ENCODE measurements around the gene CCDC146. TPM values are rescaled to one million over a fixed set of nuclear protein-coding genes. Genes with fewer than 3 reads are reported as not detected.

Gene CCDC146
- total and polyA plus RNA-seq, 2 of the 13 experiments (the other 11 are each of a cell fraction or from before 2014, with no cell fraction given): 2.4 to 4.1 TPM

DNA sequence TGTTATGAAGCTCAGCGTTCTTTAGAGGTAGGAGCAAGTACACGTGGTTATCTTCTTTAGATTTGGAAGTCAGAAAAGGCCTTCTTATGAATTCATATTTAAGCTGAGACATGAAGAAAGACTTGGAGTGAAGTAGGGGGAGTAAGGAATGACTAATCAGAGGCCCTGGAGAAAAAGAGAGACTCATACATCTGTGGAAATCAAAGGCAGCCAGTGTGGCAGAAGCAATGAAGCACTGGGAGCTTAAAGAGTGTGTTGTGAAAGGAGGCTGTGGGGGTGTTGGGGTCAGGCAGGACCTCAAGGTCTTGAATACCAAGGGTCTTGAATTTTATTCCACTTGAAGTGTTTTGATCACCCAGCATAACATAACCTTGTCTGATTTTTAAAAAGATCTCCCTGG, 112.9 kb downstream of the CCDC146 start (continued):
- TF ChIP-seq, protein P1, sequence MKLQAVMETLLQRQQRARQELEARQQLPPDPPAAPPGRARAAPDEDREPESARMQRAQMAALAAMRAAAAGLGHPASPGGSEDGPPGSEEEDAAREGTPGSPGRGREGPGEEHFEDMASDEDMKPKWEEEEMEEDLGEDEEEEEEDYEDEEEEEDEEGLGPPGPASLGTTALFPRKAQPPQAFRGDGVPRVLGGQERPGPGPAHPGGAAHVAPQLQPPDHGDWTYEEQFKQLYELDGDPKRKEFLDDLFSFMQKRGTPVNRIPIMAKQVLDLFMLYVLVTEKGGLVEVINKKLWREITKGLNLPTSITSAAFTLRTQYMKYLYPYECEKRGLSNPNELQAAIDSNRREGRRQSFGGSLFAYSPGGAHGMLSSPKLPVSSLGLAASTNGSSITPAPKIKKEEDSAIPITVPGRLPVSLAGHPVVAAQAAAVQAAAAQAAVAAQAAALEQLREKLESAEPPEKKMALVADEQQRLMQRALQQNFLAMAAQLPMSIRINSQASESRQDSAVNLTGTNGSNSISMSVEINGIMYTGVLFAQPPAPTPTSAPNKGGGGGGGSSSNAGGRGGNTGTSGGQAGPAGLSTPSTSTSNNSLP (IDR thresholded peaks at IDR 0.05; ENCODE audit: low read depth, low read length): no peak
- TF ChIP-seq ATF7-NPFF (CRISPR knock-in tag; IDR thresholded peaks at IDR 0.05; ENCODE audit: low read depth): no peak

DNA sequence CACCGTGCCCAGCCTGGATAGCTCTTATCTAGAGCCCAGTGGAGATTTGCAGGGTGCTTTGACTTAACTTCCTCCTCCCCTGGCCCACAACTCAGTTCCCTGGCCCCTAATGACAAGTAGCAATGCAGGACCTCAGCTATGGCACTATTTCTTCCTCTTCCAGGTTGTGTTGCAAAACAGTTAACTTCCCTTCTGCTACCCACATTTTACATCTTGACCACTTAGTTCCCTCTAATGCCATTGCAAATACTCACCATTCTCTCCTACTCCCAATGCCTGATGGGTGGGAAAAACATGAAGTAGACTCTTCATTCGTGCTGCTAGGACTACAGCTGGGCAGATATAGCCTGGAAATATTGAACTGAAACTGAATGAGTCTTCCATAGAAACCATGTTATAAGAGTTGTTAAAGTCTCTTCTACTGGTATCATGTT, 116.3 kb downstream of the CCDC146 start:
- no peak for FAIRE-seq
- in situ Hi-C loops (cut with HindIII; ENCODE audit: extremely low pct_ligation_motif_present, low pct_unique_long_range_greater_than_20kb): no loop called here

More for the DNA sequence above, 116.3 kb downstream of the CCDC146 start:
- WGBS (ENCODE audit: low lambda C conversion rate): 96% methylated on average over 2 of the region's 2 CpGs
- Histone ChIP-seq H3K9me3 (ENCODE audit: low read length) (no peaks in the 10 kb centered on the region), H3K36me3 (replicated peaks in 1 of 2; ENCODE audit: control insufficient read depth in 1 of 2, insufficient read depth in 2 of 2, low read length in 2 of 2) (no peaks in the 10 kb centered on the region), H2AFZ (ENCODE audit: low read length) (no peak overlapping the region), H3K4me2 (ENCODE audit: low read depth, low read length) (no peak overlapping the region), H4K20me1 (ENCODE audit: insufficient read depth, low read length) (no peaks in the 10 kb centered on the region), H3K79me2 (ENCODE audit: insufficient read depth, low read length) (no peaks in the 10 kb centered on the region), H3K27ac (ENCODE audit: extremely low read length, insufficient read depth, low read length) (no peak overlapping the region), H3K9ac (ENCODE audit: insufficient read depth, low read depth, low read length) (no peak overlapping the region), H3K27me3 (ENCODE audit: control insufficient read depth in 1 of 2, insufficient read depth in 2 of 2, low read length in 2 of 2) (no peaks in the 10 kb centered on the region), H3K4me3 (replicated peaks in 1 of 3; ENCODE audit: insufficient read depth in 1 of 3, low read depth in 2 of 3, low read length in 3 of 3) (no peak overlapping the region), H3K4me1 (ENCODE audit: insufficient read depth, low read length) (0 out of 2 replicates have a peak, but pooled peaks cover 8% of the 10 kb centered on the region)
- TF ChIP-seq ZNF552 (CRISPR knock-in tag; IDR thresholded peaks at IDR 0.05; ENCODE audit: borderline replicate concordance) (no peak), ZNF280D (CRISPR knock-in tag; IDR thresholded peaks at IDR 0.05) (no peak), ZFP37 (CRISPR knock-in tag; IDR thresholded peaks at IDR 0.05; ENCODE audit: borderline replicate concordance) (no peak), EHMT2 (IDR thresholded peaks at IDR 0.05; ENCODE audit: borderline replicate concordance, low read depth, low read length) (no peak), ZBTB34 (CRISPR knock-in tag; IDR thresholded peaks at IDR 0.05) (no peak), RELA (CRISPR knock-in tag; IDR thresholded peaks at IDR 0.05) (no peak), RARA (CRISPR knock-in tag; IDR thresholded peaks at IDR 0.05) (no peak), ZNF331 (CRISPR knock-in tag; IDR thresholded peaks at IDR 0.05) (no peak), UBTF (CRISPR knock-in tag; IDR thresholded peaks at IDR 0.05) (no peak), SKI (IDR thresholded peaks at IDR 0.05; ENCODE audit: partially characterized antibody) (no peak)
- DNase-seq (ENCODE audit: low spot score): no peak
- POLR2A ChIA-PET: no interaction called here
- intact Hi-C loops (cut with micrococcal nuclease; ENCODE audit: unreplicated experiment): no loop called here
- ATAC-seq: no peak
- CTCF ChIA-PET (ENCODE audit: low intra/inter-chr PET ratio, low total read pairs): no interaction called here
- BruUV-seq (replicated peaks): no TSS peak
